Upper lobe of right lung (tissue), 1 donor: ENCODE measurements around the gene SLC22A13. TPM values are rescaled to one million over a fixed set of nuclear protein-coding genes. Genes with fewer than 3 reads are reported as not detected.

Experiments
- ATAC-seq: fragments of 200-7000 bp; cut with Tn5 transposase; one replicate; pipeline ENCODE4 v1.9.1; 2020; ENCODE audit warnings: mild to moderate bottlenecking, moderate library complexity
- DNase-seq: peaks from one replicate; pipeline ENCODE4 v3.0.0-alpha.2; 2020
- H3K27ac ChIP-seq: fragments of 200-600 bp; one replicate; pipeline ENCODE4 v1.8.0; 2022
- H3K27me3 ChIP-seq: fragments of 200-600 bp; one replicate; pipeline ENCODE4 v1.8.0; 2022; ENCODE audit warnings: mild to moderate bottlenecking
- H3K36me3 ChIP-seq: fragments of 200-600 bp; one replicate; pipeline ENCODE4 v1.8.0; 2022
- H3K4me1 ChIP-seq: fragments of 200-600 bp; one replicate; pipeline ENCODE4 v1.8.0; 2022
- H3K4me3 ChIP-seq: fragments of 200-600 bp; one replicate; pipeline ENCODE4 v1.8.0; 2022; ENCODE audit warnings: mild to moderate bottlenecking
- H3K9me3 ChIP-seq: fragments of 200-600 bp; one replicate; pipeline ENCODE4 v1.8.0; 2022
- CTCF ChIP-seq: fragments of 200-600 bp; IDR thresholded peaks from one replicate; pipeline ENCODE4 v1.8.0; 2022; ENCODE audit warnings: antibody characterized with exemption
- intact Hi-C: fragments of 100-400 bp; cut with DNase I; formaldehyde crosslinking; loops from one replicate; pipeline ENCODE4 v1.11.0; 2022
- total RNA-seq: library from RNA; stranded (reverse); fragmentation: NEBNext Ultra II Directional; extraction: Animal tissue kit (Norgen Biotek cat#: 25700); gene quantifications from one replicate; pipeline ENCODE4 v1.2.1, GENCODE V29; 2021
- donor health status: DM: no; HTN: yes; CAD: no; lungs with severe emphysema.

The SLC22A13 gene
- total RNA-seq, 1 donor from 2014 or later, result 0.41 TPM

DNA sequence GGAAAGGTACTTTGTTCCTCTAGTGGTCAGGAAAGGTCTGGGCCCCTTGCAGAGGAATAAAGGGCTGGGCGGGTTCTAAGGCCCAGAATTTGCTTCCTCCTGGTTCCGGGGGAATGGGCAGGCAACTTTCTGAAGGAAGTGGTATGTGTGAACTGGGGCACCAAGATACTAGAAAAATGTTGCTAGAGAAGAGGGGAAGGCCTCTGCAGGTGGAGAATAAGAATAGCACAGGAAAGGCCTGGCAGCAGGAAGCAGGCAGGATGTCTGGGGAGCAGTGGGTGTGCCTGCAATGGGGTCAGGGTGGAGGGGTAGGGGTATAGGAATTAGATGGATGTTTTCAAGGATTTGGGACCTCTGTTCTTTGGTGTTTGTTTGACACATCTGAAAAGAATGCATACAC lies 2.0 kb downstream of the SLC22A13 start:
- intact Hi-C loops, result no loop called here
- Histone ChIP-seq H3K27me3 (no peaks in the 10 kb centered on the region), H3K9me3 (no peaks in the 10 kb centered on the region), H3K4me1 (no peaks in the 10 kb centered on the region), H3K4me3 (no peak overlapping the region), H3K27ac (no peak overlapping the region), H3K36me3 (no peaks in the 10 kb centered on the region)
- DNase-seq (no peak), ATAC-seq (no peak)
- TF ChIP-seq CTCF, result no peak

GRCh38 chr3:38268087-38268486 lies 2.5 kb downstream of the SLC22A13 start:
- Histone ChIP-seq H3K27ac (no peak overlapping the region), H3K9me3 (no peaks in the 10 kb centered on the region), H3K36me3 (no peaks in the 10 kb centered on the region), H3K4me1 (no peaks in the 10 kb centered on the region), H3K4me3 (no peak overlapping the region), H3K27me3 (no peaks in the 10 kb centered on the region)
- DNase-seq, result no peak
- TF ChIP-seq CTCF, result no peak
- ATAC-seq, result peak; percentile 43
- intact Hi-C loops, result no loop called here

GRCh38 chr3:38268522-38268921 lies 2.9 kb downstream of the SLC22A13 start:
- H3K4me1 ChIP-seq, result no peaks in the 10 kb centered on the region
- intact Hi-C loops, result no loop called here
- H3K27me3 ChIP-seq, result no peaks in the 10 kb centered on the region
- ATAC-seq (peak; percentile 62), DNase-seq (no peak)
- no peaks in the 10 kb centered on the region for H3K36me3 ChIP-seq
- no peak overlapping the region for H3K4me3 ChIP-seq
- H3K9me3 ChIP-seq, result no peaks in the 10 kb centered on the region
- H3K27ac ChIP-seq, result no peak overlapping the region
- no peak for TF ChIP-seq CTCF

DNA sequence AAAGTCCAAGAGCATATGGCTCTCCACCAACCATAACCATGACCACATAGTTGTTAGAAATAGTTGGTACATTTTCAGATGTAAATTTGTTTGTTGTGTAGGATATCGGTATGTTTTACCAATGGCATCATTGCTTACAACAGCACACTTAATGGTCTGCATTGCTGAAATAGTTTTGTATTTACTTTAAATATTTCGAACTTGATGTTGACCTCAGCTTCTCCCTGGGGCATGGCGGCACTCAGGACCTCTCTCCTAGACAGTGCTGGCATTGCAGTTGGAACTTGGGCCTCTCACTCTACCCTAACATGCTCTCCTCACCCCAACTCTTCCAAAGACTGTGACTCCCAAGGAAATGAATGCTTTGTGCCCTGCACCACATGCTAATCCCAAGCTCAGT lies 5.0 kb downstream of the SLC22A13 start:
- H3K4me1 ChIP-seq, result no peaks in the 10 kb centered on the region
- DNase-seq (no peak), ATAC-seq (no peak)
- TF ChIP-seq CTCF, result no peak
- H3K9me3 ChIP-seq, result no peaks in the 10 kb centered on the region
- no peaks in the 10 kb centered on the region for H3K36me3 ChIP-seq
- H3K27ac ChIP-seq, result no peak overlapping the region
- H3K27me3 ChIP-seq, result no peaks in the 10 kb centered on the region
- H3K4me3 ChIP-seq, result no peak overlapping the region
- intact Hi-C loops, result no loop called here

DNA sequence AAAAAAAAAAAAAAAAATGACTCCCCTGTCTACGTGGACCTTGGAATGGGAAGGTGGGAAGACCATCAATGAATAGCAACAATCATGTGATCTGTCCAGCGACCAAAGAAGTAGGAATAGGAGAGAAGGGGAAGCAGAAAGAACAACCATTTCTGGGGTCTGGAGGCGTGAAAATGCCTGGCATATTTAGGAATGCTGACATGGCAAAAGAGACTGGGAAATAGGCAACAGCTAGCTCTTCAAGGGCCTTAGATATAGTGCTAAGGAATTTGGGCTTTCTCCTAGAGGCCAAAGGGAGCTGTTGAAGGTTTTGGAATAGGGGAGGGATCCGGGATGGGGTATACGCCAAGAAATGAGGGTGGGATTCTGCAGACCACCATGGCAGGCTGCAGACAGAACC lies 5.9 kb downstream of the SLC22A13 start:
- no peaks in the 10 kb centered on the region for H3K27me3 ChIP-seq
- DNase-seq (no peak), ATAC-seq (no peak)
- intact Hi-C loops, result no loop called here
- no peaks in the 10 kb centered on the region for H3K9me3 ChIP-seq
- no peaks in the 10 kb centered on the region for H3K4me1 ChIP-seq
- no peak overlapping the region for H3K4me3 ChIP-seq
- no peak for TF ChIP-seq CTCF
- H3K27ac ChIP-seq, result no peak overlapping the region
- no peaks in the 10 kb centered on the region for H3K36me3 ChIP-seq

DNA sequence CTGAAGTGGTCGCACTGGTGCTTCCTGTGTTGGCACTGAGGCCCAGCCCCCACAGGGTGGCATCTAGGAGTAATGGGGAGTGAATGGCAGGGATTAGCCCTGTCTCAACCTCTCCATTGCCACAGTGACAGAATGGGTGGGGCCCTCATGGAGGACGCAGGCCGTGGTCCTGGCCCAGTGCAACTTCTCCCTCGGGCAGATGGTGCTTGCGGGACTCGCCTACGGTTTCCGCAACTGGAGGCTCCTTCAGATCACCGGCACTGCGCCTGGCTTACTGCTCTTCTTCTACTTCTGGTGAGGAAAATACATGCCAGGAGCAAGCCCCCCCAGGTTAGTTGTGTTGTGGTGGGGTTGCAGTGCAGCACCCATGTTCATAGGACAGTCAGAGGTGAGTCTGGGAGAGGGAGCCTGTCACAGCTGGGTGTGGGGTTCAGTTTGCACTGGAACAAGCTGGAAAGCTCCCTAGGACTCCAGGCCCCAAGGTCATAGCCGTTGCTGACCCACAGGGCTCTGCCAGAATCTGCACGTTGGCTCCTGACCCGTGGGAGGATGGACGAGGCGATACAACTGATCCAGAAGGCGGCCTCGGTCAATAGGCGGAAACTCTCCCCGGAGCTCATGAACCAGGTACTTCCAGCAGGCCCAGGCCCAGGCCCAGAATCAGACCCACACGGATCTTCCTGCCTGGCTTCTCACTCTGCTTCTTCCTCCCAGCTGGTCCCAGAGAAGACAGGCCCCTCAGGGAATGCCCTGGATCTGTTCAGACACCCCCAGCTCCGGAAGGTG lies 9.4 kb downstream of the SLC22A13 start:
- no peak for TF ChIP-seq CTCF
- Histone ChIP-seq H3K27me3 (no peaks in the 10 kb centered on the region), H3K27ac (no peak overlapping the region), H3K4me3 (no peak overlapping the region), H3K36me3 (no peaks in the 10 kb centered on the region), H3K4me1 (no peaks in the 10 kb centered on the region), H3K9me3 (no peaks in the 10 kb centered on the region)
- DNase-seq (no peak), ATAC-seq (no peak)
- intact Hi-C loops, result no loop called here
